ENCODE measurements around the gene MLN.

Gene MLN

GRCh38 chr6:33772902-33773472 lies 30.8 kb downstream of the MLN start:
- no peak for DNase-seq (ENCODE audit: low read depth in 1 of 2, low spot score in 1 of 2)

- no peak for DNase-seq (ENCODE audit: low read depth in 1 of 2, low spot score in 1 of 2)
Measured at GRCh38 chr6:33772082-33772830, 31.5 kb downstream of the MLN start.

- peak; percentile 28 to 58 for DNase-seq (ENCODE audit: low read depth in 1 of 2, low spot score in 1 of 2)
Measured at GRCh38 chr6:33771146-33772081, 32.4 kb downstream of the MLN start.

- no peak for DNase-seq (ENCODE audit: low read depth in 1 of 2, low spot score in 1 of 2)
Measured at GRCh38 chr6:33770833-33771145, 33.0 kb downstream of the MLN start.

- no peak for DNase-seq (ENCODE audit: low read depth in 1 of 2, low spot score in 1 of 2)
Measured at GRCh38 chr6:33770124-33770832, 33.5 kb downstream of the MLN start.

- no peak for DNase-seq (ENCODE audit: low read depth in 1 of 2, low spot score in 1 of 2)
Measured at GRCh38 chr6:33769248-33769821, 34.5 kb downstream of the MLN start.

- DNase-seq (ENCODE audit: low read depth in 1 of 2, low spot score in 1 of 2) = peak; percentile 48 to 59
Measured at GRCh38 chr6:33768644-33769120, 35.1 kb downstream of the MLN start.

GRCh38 chr6:33766921-33767907 lies 36.6 kb downstream of the MLN start:
- DNase-seq (ENCODE audit: low read depth in 1 of 2, low spot score in 1 of 2) = no peak

GRCh38 chr6:33765368-33765767 lies 38.4 kb downstream of the MLN start:
- DNase-seq (ENCODE audit: low read depth in 1 of 2, low spot score in 1 of 2) = no peak

- no peak for DNase-seq (ENCODE audit: low read depth in 1 of 2, low spot score in 1 of 2)
Measured at GRCh38 chr6:33764036-33764435, 39.8 kb downstream of the MLN start.

- no peak for DNase-seq (ENCODE audit: low read depth in 1 of 2, low spot score in 1 of 2)
Measured at GRCh38 chr6:33763483-33763882, 40.3 kb downstream of the MLN start.

- DNase-seq (ENCODE audit: low read depth in 1 of 2, low spot score in 1 of 2) = no peak
Measured at GRCh38 chr6:33762713-33763112, 41.1 kb downstream of the MLN start.

GRCh38 chr6:33761922-33762629 lies 41.7 kb downstream of the MLN start:
- peak in 1 of 2 donors; percentile 15 for DNase-seq (ENCODE audit: low read depth in 1 of 2, low spot score in 1 of 2)

- DNase-seq (ENCODE audit: low read depth in 1 of 2, low spot score in 1 of 2) = no peak
Measured at GRCh38 chr6:33761581-33761921, 42.3 kb downstream of the MLN start.

- DNase-seq (ENCODE audit: low read depth in 1 of 2, low spot score in 1 of 2) = no peak
Measured at GRCh38 chr6:33759887-33760629, 43.7 kb downstream of the MLN start.

- no peak for DNase-seq (ENCODE audit: low read depth in 1 of 2, low spot score in 1 of 2)
Measured at GRCh38 chr6:33758815-33759216, 45.0 kb downstream of the MLN start.

GRCh38 chr6:33757906-33758305 lies 45.9 kb downstream of the MLN start:
- no peak for DNase-seq (ENCODE audit: low read depth in 1 of 2, low spot score in 1 of 2)

GRCh38 chr6:33757113-33757512 lies 46.7 kb downstream of the MLN start:
- no peak for DNase-seq (ENCODE audit: low read depth in 1 of 2, low spot score in 1 of 2)
